Measurements from ENCODE around the gene CLEC4F.

DNA sequence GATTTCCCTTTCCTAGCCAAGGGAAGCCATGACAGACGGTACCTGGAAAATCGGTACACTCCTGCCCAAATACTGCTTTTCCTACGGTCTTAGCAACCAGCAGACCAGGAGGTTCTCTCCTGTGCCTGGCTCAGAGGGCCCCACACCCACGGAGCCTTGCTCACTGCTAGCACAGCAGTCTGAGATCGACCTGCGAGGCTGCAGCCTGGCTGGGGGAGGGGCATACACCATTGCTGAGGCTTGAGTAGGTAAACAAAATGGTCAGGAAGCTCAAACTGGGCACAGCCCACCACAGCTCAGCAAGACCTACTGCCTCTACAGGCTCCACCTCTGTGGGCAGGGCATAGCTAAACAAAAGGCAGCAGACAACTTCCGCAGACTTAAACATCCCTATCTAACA is 22.0 kb upstream of the CLEC4F start:
- TF ChIP-seq, protein P1, sequence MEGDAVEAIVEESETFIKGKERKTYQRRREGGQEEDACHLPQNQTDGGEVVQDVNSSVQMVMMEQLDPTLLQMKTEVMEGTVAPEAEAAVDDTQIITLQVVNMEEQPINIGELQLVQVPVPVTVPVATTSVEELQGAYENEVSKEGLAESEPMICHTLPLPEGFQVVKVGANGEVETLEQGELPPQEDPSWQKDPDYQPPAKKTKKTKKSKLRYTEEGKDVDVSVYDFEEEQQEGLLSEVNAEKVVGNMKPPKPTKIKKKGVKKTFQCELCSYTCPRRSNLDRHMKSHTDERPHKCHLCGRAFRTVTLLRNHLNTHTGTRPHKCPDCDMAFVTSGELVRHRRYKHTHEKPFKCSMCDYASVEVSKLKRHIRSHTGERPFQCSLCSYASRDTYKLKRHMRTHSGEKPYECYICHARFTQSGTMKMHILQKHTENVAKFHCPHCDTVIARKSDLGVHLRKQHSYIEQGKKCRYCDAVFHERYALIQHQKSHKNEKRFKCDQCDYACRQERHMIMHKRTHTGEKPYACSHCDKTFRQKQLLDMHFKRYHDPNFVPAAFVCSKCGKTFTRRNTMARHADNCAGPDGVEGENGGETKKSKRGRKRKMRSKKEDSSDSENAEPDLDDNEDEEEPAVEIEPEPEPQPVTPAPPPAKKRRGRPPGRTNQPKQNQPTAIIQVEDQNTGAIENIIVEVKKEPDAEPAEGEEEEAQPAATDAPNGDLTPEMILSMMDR (optimal IDR thresholded peaks at IDR 0.05 in 1 of 3, IDR thresholded peaks at IDR 0.05 in 1 of 3, conservative IDR thresholded peaks at IDR 0.05 in 1 of 3; ENCODE audit: extremely low read depth in 1 of 3, insufficient read depth in 2 of 3, low read length in 3 of 3) = no peak
- no peak for TF ChIP-seq EZH2 (IDR thresholded peaks at IDR 0.05; ENCODE audit: low read length)
